Stomach smooth muscle (tissue), 2 donors: ENCODE measurements around the gene USP32.
"Not testable (repeated sequence)": the region's sequence is repeated elsewhere in the genome, so short reads cannot be mapped to it uniquely, and the experiment has no call there.

Experiments
- H3K27ac ChIP-seq: one replicate; pipeline ENCODE4 v1.7.0; 2013; ENCODE audit warnings: mild to moderate bottlenecking, low read length, inconsistent platforms
- H3K27me3 ChIP-seq, 2 donors: one replicate each; pipeline ENCODE4 v1.7.0; 2013; ENCODE audit warnings: low read length in 2 of 2; ENCODE audit not compliant: insufficient read depth in 2 of 2, control insufficient read depth in 1 of 2
- H3K36me3 ChIP-seq, 2 donors: one replicate each; pipeline ENCODE4 v1.7.0; 2013; ENCODE audit warnings: low read length in 2 of 2; ENCODE audit not compliant: control insufficient read depth in 2 of 2, insufficient read depth in 2 of 2
- H3K4me1 ChIP-seq: one replicate; pipeline ENCODE4 v1.7.0; 2013; ENCODE audit warnings: low read length; ENCODE audit not compliant: control insufficient read depth, insufficient read depth
- H3K4me3 ChIP-seq, 2 donors: one replicate each; pipeline ENCODE4 v1.7.0; 2013; ENCODE audit warnings: low read length in 2 of 2
- H3K9ac ChIP-seq, 2 donors: one replicate each; pipeline ENCODE4 v1.7.0; 2013; ENCODE audit warnings: low read length in 2 of 2, mild to moderate bottlenecking in 1 of 2
- H3K9me3 ChIP-seq, 2 donors: one replicate each; pipeline ENCODE4 v1.7.0; 2013; ENCODE audit warnings: low read length in 2 of 2; ENCODE audit not compliant: control insufficient read depth in 2 of 2
- donor health status: healthy.
- donor health status: Pancreatic carcinoma.

The USP32 gene

GRCh38 chr17:60318326-60318725 is 73.6 kb downstream of the USP32 start:
- H3K27ac ChIP-seq: no peak overlapping the region

GRCh38 chr17:60315650-60316049 is 76.3 kb downstream of the USP32 start:
- Histone ChIP-seq H3K9ac (no peak overlapping the region), H3K27ac (no peak overlapping the region), H3K36me3 (no peaks in the 10 kb centered on the region), H3K4me1 (no peaks in the 10 kb centered on the region), H3K4me3 (no peak overlapping the region), H3K9me3 (no peaks in the 10 kb centered on the region), H3K27me3 (no peaks in the 10 kb centered on the region)

More at GRCh38 chr17:60318326-60318725, 73.6 kb downstream of the USP32 start:
- H3K9ac ChIP-seq: no peak overlapping the region
- no peaks in the 10 kb centered on the region for H3K36me3 ChIP-seq
- no peaks in the 10 kb centered on the region for H3K9me3 ChIP-seq
- H3K27me3 ChIP-seq: no peaks in the 10 kb centered on the region
- H3K4me3 ChIP-seq: no peak overlapping the region
- no peaks in the 10 kb centered on the region for H3K4me1 ChIP-seq

- not testable (repeated sequence) for H3K4me1 ChIP-seq, H3K9ac ChIP-seq, H3K27ac ChIP-seq
Measured at GRCh38 chr17:60314900-60315299, 77.0 kb downstream of the USP32 start.

GRCh38 chr17:60314423-60314822 is 77.5 kb downstream of the USP32 start:
- no peak overlapping the region for H3K27ac ChIP-seq
- H3K9me3 ChIP-seq: no peaks in the 10 kb centered on the region
- H3K9ac ChIP-seq: no peak overlapping the region
- H3K4me3 ChIP-seq: no peak overlapping the region
- H3K4me1 ChIP-seq: no peaks in the 10 kb centered on the region
- H3K27me3 ChIP-seq: no peaks in the 10 kb centered on the region
- no peaks in the 10 kb centered on the region for H3K36me3 ChIP-seq

More at GRCh38 chr17:60314900-60315299, 77.0 kb downstream of the USP32 start:
- not testable (repeated sequence) for H3K27me3 ChIP-seq, H3K4me3 ChIP-seq, H3K9me3 ChIP-seq, H3K36me3 ChIP-seq

GRCh38 chr17:60311936-60312335 is 80.0 kb downstream of the USP32 start:
- H3K27me3 ChIP-seq: no peaks in the 10 kb centered on the region
- H3K9ac ChIP-seq: no peak overlapping the region

GRCh38 chr17:60311186-60311585 is 80.7 kb downstream of the USP32 start:
- no peaks in the 10 kb centered on the region for H3K27me3 ChIP-seq
- H3K36me3 ChIP-seq: no peaks in the 10 kb centered on the region
- H3K9ac ChIP-seq: no peak overlapping the region
- no peaks in the 10 kb centered on the region for H3K4me1 ChIP-seq
- no peaks in the 10 kb centered on the region for H3K9me3 ChIP-seq
- no peak overlapping the region for H3K27ac ChIP-seq
- H3K4me3 ChIP-seq: no peak overlapping the region

More at GRCh38 chr17:60311936-60312335, 80.0 kb downstream of the USP32 start:
- no peak overlapping the region for H3K4me3 ChIP-seq
- H3K4me1 ChIP-seq: no peaks in the 10 kb centered on the region
- H3K9me3 ChIP-seq: no peaks in the 10 kb centered on the region
- no peaks in the 10 kb centered on the region for H3K36me3 ChIP-seq
- H3K27ac ChIP-seq: no peak overlapping the region

- no peak overlapping the region for H3K9ac ChIP-seq
- no peaks in the 10 kb centered on the region for H3K4me1 ChIP-seq
- no peaks in the 10 kb centered on the region for H3K36me3 ChIP-seq
- no peaks in the 10 kb centered on the region for H3K27me3 ChIP-seq
- no peak overlapping the region for H3K4me3 ChIP-seq
- no peaks in the 10 kb centered on the region for H3K9me3 ChIP-seq
- H3K27ac ChIP-seq: no peak overlapping the region
Measured at GRCh38 chr17:60305141-60305540, 86.8 kb downstream of the USP32 start.

- H3K27me3 ChIP-seq: no peaks in the 10 kb centered on the region
- H3K9ac ChIP-seq: no peak overlapping the region
- no peak overlapping the region for H3K4me3 ChIP-seq
- no peak overlapping the region for H3K27ac ChIP-seq
- H3K9me3 ChIP-seq: no peaks in the 10 kb centered on the region
- no peaks in the 10 kb centered on the region for H3K4me1 ChIP-seq
- H3K36me3 ChIP-seq: no peaks in the 10 kb centered on the region
Measured at GRCh38 chr17:60304502-60304901, 87.4 kb downstream of the USP32 start.

GRCh38 chr17:60303406-60304099 is 88.4 kb downstream of the USP32 start:
- Histone ChIP-seq H3K36me3 (peaks cover 0 to 2% of the 10 kb centered on the region in 2 donors), H3K27ac (no peak overlapping the region), H3K9me3 (no peaks in the 10 kb centered on the region), H3K27me3 (no peaks in the 10 kb centered on the region), H3K9ac (no peak overlapping the region), H3K4me3 (no peak overlapping the region), H3K4me1 (no peaks in the 10 kb centered on the region)

- no peaks in the 10 kb centered on the region for H3K27me3 ChIP-seq
- no peaks in the 10 kb centered on the region for H3K9me3 ChIP-seq
- no peak overlapping the region for H3K9ac ChIP-seq
- H3K4me1 ChIP-seq: no peaks in the 10 kb centered on the region
- H3K4me3 ChIP-seq: no peak overlapping the region
- peaks cover 0 to 2% of the 10 kb centered on the region in 2 donors for H3K36me3 ChIP-seq
- H3K27ac ChIP-seq: no peak overlapping the region
Measured at GRCh38 chr17:60301649-60302048, 90.3 kb downstream of the USP32 start.

- H3K4me3 ChIP-seq: no peak overlapping the region
- no peak overlapping the region for H3K9ac ChIP-seq
- no peaks in the 10 kb centered on the region for H3K9me3 ChIP-seq
- no peak overlapping the region for H3K27ac ChIP-seq
- H3K27me3 ChIP-seq: no peaks in the 10 kb centered on the region
- no peaks in the 10 kb centered on the region for H3K4me1 ChIP-seq
- H3K36me3 ChIP-seq: peaks cover 0 to 2% of the 10 kb centered on the region in 2 donors
Measured at GRCh38 chr17:60300949-60301348, 91.0 kb downstream of the USP32 start.
